C1 segment of cervical spinal cord (tissue), 14 donors: Measurements from ENCODE around the gene TRIM14.
"Not testable (repeated sequence)": the region's sequence is repeated elsewhere in the genome, so short reads cannot be mapped to it uniquely, and the experiment has no call there.

Experiments used
- DNase-seq, 14 donors: peaks; one replicate each; lab custom pipeline; 2025; lab: John Stamatoyannopoulos, UW

The TRIM14 gene

DNA sequence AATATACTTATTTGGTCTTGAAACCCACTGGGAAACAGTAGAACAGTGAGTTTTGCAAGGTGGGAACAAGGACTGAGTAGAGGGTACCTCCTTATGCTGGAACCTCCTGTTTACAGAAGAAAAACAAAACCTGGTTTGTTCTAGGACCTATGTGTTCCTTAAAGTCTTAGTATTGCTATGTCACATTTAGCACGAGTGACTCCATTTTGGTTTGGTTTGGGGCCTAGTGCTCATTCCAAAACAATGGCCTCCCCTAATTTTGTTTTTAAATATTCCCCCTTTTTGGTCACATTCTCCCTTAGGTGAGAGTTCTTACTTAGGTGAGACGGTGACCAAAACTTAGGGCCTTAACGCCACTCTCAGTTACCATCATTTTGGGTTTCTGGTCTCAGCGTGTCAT is 68.7 kb downstream of the TRIM14 start:
- no peak for DNase-seq

DNA sequence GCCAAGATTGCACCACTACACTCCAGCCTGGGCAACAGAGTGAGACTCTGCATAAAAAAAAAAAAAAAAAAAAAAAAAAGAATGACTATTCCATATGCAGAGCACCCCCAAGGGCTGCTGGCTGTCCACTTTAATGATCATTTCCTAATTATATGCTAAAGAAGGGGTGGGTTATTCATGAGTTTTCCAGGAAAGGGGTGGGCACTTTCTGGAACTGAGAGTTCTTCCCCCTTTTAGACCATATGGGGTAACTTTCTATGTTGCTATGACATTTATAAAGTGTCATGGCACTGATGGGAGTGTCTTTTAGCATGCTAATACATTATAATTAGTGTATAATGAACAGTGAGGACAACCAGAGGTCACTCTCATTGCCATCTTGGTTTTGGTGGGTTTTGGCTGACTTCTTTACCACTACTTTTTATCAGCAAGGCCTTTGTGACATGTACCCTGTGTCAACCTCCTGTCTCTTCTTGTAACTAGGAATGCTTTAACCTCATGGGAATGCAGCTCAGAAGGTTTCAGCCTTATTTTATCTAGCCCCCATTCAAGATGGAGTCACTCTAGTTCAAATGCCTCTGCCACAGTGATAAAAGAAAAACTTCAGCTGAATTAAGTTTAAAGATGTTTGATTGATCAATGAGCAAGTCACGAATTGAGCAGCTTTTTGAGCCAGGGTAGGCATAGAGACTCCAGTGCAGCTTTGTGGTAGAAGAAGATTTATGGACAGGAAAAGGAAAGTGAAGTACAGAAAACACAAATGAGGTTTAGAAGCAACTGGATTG is 69.5 kb downstream of the TRIM14 start:
- DNase-seq, result no peak

DNA sequence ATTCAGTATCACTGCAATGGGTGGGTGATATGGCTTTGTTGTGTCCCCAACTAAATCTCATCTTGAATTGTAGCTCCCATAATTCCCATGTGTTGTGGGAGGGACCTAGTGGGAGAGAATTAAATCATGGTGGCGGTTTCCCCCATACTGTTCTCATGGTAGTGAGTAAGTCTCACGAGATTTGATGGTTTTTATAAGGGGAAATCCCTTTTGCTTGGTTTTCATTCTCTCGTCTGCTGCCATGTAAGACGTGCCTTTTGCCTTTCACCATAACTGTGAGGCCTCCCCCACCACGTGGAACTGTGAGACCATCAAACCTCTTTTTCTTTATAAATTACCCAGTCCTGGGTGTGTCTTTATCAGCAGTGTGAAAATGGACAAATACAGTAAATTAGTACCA is 72.0 kb downstream of the TRIM14 start:
- no peak for DNase-seq

DNA sequence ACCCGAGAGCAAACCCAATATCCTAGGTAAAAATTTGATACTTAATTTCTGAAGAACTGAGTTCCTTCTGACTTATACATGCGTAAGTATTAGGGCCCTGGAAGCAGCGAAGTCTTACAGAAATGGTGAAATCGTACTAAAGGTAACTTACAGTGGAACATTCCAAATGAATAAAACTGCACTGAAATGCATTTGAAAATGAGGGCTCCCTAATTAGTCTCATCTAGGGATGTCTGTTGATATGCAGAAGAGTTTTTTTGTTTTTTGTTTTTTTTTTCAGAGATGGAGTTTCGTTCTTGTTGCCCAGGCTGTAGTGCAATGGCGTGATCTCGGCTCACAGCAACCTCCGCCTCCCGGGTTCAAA is 72.9 kb downstream of the TRIM14 start:
- DNase-seq, result no peak

DNA sequence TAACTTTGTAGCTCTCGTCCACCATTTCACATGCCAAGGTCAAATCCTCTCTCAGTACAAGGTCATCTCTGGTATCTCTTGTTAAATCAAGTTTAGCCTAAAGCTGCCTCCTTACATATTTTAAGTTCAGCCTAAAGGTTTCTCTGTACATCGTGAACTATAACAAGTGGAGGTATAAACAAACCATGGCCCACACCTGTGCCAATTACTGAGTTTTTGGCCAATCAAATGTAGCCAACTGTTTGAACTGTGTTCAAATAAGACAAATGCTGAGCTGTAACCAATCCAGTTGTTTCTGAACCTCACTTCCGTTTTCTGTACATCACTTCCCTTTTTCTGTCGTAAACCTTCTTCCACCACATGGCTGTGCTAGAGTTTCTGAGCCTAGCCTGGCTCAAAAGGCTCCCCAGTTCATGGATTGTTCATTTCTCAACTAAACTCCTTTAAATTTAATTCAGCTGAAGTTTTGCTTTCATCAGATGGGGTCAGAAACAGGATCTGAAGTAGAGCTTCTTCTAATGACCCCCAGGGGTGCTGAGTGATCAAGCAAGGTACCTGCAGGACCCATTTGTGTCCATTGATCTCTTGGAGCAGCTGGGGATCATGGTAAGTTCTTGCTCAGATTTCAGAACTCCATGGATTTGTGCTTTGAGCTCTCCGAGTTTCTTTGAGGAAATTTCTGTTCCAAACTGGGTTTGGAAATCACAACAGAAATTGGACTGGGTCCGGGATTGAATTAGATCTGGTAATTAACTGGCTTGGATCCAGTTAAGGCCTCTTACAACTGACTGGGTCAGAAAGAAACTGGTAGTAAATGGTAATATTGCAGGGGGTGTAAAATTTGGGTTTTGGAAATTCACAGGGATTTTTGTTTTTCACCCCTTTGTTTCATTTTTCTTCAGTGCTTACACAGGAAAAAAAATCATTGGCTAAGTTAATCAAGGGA is 73.5 kb downstream of the TRIM14 start:
- no peak for DNase-seq

DNA sequence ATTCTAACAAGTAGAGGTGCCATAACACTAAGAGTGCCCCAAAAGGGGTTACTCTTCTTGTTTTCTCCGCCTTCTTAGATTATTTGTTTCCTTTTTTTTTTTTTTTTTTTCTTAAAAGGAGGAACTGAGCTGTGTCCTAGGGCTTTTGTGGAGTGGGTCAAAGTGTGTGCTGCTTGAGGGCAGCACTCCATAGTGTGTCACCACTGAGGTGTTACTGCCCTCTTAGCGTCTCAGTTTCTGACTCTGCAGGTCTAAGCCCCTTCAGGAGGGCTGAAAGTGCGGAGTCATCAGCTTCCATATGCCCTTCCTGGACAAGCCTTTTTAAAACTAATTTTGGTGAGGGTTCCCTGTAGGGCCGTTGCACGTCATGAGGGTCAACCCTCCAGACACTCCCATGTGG is 75.1 kb downstream of the TRIM14 start:
- DNase-seq, result no peak

DNA sequence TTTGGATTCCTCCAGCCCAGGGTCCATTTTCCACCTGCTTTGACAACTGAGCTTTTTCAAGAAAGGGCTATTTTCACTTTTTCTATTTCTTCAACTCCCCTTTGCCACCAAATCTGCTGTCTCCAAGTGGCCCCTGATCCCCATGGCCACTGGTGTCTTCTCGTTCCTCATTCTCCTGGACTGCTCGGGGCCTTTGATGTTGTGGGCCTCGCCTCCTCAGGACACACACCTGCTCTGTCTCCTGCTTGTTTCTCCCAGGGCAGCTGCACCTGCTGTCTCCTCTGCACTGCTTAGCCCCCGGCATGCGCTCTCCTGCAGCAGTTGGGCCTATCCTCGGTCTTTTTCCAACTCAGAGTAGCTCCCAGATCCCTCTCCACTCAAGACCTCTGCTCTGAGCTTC is 78.8 kb downstream of the TRIM14 start:
- no peak for DNase-seq

DNA sequence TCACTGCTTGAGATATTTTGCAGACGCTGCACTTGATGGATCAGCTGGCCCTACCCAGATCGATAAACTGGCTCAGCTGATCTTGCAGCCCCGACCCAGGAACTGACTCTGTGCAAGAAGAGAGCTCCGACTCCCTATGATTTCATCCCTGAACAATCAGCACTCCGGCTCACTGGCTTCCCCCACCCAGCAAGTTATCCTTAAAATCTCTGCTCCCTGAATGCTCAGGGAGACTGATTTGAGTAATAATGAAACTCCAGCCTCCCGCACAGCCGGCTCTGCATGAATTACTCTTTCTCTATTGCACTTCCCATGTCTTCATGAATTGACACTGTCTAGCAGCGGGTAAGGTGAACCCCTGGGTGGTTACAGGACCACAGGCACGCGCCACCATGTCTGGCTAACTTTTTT is 79.4 kb downstream of the TRIM14 start:
- DNase-seq, result no peak

DNA sequence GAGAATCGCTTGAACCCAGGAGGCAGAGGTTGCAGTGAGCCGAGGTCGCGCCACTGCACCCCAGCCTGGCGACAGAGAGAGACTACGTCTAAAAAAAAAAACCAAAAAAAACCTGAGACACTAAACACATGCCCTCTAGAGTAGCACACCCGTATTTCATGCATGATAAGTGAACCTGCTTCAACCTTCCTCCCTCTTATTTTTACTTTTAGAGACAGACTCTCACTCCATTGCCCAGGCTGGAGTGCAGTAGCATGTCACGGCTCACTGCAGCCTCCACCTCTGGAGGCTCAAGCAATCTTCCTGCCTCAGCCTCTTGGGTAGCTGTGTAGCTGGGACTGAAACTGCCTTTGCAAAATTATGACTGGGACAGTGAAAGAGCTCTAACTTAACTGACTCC is 80.1 kb downstream of the TRIM14 start:
- no peak for DNase-seq

DNA sequence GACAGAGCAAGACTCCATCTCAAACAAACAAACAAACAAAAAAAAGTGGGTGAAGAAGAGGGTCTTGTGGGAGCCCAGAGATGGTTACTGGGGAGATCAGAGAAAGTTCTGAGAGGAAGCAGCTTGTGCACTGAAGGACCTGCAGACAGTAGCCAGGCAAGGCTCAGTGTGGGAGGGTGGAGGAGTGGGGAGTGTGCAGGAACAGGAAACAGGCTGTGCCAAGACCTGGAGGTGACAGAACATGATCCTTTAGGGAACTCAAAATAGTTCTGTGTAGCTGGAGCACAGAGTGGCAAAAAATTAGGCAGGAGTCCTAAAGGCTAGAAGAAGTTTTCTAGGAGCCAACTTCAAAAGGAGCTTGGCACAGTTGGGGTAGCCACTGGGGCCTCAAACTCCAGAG is 81.7 kb downstream of the TRIM14 start:
- no peak for DNase-seq

DNA sequence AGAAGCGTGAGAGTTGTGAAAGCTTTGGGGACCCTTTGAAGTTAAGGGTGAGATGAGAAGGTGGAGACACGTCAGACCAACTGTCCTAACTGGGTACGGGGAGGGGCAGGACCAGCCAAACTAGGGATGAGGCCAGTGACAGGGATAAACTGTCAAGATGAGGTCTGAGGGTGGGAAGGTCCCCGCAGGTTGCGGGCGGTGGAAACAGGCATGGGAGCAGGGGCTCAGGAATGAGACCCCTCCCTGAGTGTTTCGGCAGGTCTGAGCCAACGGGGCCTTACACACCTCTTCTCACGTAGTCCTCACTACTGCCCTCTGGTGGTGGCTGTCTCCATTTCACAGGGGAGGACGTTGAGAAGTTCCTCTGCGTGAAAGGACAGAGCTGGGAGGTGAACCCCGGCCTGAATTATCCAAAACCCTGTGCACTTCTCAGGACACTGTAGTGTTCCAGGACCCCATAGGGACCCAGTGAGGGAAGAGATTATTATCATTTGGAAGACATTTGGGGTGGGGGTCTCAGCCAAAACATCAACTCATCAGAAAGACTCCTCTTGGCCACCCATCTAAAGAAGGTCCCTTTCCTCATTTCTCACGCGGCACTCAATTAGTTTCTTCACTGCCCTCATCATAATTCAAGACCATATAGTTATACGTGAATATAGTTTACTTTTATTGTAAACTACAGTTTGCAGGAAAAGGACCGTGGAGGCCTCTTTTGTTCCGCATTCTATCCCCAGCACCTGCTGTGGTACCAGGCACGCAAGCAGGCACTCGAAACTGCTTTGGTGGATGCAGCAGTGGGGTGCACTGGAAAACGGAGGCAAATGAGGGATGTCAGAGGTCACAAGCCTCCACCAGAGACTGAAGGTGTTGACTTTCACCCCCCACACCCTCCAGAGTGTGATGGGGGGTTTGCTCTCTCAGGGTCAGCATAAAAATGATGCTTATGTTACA is 84.2 kb downstream of the TRIM14 start:
- DNase-seq, result peak in 13 of 14 donors; percentile 4 to 71 (median 43)

DNA sequence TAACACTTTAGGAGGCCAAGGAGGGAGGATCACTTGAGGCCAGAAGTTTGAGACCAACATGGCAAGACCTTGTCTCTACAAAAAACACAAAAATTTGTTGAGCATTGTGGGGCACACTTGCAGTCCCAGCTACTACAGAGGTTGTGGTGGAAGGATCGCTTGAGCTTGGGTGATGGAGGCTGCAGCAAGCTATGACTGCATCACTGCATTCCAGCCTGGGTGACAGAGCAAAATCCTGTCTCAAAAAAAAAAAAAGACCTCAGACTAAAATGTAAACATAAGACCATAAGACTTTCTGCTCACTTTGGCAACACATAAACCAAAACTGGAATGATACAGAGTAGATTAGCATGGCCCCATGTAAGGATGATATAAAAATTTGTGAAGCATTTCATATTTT is 87.1 kb downstream of the TRIM14 start:
- no peak for DNase-seq

DNA sequence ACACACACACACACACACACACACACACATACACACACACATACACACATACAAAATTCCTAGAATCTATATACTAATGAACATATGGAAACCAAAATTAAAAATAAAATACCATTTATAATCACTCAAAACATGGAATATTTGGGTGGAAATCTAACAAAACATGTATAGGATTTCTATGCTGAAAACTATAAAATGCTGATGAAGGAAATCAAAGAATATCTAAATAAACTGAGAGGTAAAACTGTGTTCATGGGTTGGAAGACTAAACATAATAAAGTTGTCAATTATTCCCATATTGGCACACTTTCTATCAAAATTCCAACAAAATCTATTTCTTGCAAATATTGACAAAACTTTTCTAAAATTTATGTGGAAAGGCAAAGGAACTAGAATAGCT is 87.9 kb downstream of the TRIM14 start:
- no peak for DNase-seq

DNA sequence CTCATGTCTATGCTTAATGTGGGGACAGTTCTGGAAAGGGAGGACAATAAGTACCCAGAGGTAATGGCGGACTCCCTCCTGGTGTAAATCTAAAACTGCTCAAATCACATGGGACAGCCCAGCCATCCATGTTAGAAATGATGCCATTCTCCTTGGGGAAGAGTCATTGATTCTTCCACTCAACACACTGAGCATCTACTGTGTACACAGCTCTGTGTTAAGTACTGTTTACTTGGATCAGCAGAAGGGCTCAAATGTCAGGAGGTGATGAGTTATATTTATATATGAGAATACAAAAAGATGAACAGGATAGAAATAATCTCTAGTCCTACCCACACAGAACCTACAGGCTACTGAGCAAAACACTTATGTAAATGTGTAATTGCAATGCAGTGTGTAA is 94.3 kb downstream of the TRIM14 start:
- no peak for DNase-seq

DNA sequence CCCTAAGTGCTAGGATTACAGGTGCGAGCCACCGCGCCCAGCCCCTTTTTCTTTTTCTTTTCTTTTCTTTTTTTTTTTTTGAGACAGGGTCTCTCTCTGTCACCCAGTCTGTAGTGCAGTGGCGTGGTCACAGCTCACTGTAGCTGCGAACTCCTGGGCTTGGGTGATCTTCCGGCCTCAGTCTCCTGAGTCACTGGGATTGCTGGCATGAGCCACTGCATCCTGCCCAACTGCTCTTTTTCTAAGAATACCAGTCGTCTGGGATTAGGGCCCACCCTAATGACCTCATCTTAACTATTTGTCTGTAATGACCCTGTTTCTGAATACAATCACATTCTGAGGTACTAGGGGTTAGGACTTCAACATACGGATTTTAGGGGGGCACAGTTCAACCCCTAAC is 96.6 kb downstream of the TRIM14 start:
- no peak for DNase-seq

DNA sequence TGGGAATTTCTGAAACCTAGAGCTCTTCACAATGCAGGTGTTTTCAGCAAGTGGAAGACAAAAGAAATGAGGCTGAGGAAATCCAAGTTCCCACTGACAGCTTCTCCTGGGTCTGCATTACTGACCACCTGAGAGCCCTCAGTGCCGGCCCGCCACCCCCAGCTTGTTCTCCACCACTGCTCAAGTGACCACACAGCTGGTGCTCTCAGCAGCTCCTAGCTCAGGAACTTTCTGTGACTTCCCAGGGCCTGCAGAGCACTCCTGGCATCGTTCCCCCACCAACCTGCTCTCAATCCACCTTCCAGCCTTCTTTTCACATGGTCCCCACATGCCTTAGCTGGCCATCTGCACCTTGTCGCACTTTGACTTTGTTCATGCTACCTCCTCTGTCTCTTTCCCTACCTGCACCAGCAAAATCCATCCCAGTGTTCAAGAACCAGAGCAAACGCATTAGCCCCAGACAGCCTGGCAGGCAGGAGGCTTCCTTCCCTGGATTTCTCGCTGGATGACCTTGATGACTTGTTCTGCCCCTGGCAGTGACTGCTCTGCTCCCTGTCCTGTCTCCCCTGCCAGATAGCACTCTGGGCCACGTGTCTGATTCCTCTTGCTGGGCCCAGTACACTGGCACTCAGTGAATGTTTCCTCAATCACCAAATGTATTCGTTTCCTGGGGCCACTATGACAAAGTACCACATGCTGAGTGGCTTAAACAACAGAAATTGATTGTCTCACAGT is 97.5 kb downstream of the TRIM14 start:
- DNase-seq, result no peak

DNA sequence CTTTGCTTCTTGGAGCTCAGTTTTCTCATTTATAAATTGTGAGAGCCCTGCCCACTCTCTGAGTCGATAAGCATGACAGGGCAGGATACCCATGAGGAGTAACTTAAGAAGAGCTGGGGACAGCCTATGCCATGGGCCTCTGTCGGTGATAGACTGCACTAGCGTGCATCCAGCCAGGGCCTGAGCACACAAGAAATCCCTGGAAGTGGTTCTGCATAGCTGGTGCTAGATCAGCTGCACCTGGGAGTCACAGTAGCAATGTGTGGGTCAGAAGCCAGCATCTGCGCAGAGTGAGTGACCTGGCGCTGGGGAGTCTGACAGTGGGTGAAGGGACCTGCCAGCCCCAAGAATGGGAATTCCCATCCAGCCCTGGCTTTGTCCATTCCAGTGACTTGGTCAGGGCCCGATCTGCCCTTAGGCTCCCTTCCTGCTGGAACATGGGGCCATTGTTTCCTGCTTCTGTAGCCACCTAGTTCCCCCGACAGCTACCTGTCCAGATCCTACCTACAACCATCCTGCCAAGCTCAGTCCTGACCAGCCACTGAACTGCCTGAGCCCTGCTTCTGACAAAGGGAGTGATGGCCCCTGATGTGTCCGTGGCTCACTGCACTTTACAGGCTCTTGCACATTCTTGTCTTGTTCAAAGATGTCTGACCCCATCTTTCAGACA is 98.4 kb downstream of the TRIM14 start:
- no peak for DNase-seq

DNA sequence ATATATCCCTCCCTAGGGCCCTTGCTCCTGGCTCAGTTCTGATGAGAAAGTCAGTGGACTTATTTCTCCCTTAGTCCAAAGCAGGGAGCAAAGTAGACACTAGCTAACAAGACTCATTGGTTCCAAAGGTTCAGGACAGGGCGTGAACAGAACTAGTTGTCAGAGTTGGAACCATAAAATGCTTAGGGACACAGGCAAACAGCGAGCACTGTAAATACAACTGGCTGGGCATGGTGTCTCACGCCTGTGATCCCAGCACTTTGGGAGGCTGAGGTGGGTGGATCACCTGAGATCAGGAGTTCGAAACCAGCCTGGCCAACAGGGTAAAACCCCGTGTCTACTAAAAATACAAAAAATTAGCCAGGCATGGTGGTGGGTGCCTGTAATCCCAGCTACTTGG is 99.2 kb downstream of the TRIM14 start:
- not testable (repeated sequence) for DNase-seq
